AG04450 (cell line): Measurements from ENCODE around the gene ADAM15. TPM values are rescaled to one million over a fixed set of nuclear protein-coding genes. Genes with fewer than 3 reads are reported as not detected.

Experiments used
- CTCF ChIA-PET: fragments of 300-600, 350-600 bp; formaldehyde crosslinking; extraction: SDS; loops from one replicate; lab custom pipeline; 2022; ENCODE audit warnings: antibody characterized with exemption, inconsistent platforms; lab: Charles Lee
- POLR2A ChIA-PET: fragments of 350-600 bp; formaldehyde crosslinking; extraction: SDS; loops from one replicate; lab custom pipeline; 2021; ENCODE audit warnings: antibody characterized with exemption, inconsistent platforms; lab: Yijun Ruan, JAX
- DNase-seq: peaks from one replicate; pipeline ENCODE4 v3.0.0-alpha.2; 2011; ENCODE audit warnings: low read depth, low spot score
- H3K27ac ChIP-seq: one replicate; pipeline ENCODE4 v1.5.1; 2012; ENCODE audit warnings: low read depth, low read length, control low read depth
- H3K27me3 ChIP-seq: one replicate; pipeline ENCODE4 v1.6.0; 2012; ENCODE audit warnings: low read length; ENCODE audit not compliant: control insufficient read depth, insufficient read depth
- H3K4me3 ChIP-seq: 2 replicates; pipeline ENCODE4 v1.5.1; 2011; ENCODE audit warnings: mild to moderate bottlenecking, low read depth, low read length, control low read depth
- H3K9me3 ChIP-seq: 2 replicates; pipeline ENCODE4 v1.5.1; 2012; ENCODE audit warnings: low read length; ENCODE audit not compliant: control insufficient read depth, insufficient read depth
- polyA plus RNA-seq: library from polyadenylated mRNA; depleted of rRNA; stranded (reverse); fragments of >200 nt; gene quantifications from 2 replicates; pipeline ENCODE4 v1.2.3, GENCODE V29; 2011
- TF ChIP-seq, protein P1 (sequence below): IDR thresholded peaks from 2 replicates; pipeline ENCODE4 v1.5.1; 2011; ENCODE audit warnings: low read depth, low read length, control low read depth, inconsistent platforms

The ADAM15 gene
- polyA plus RNA-seq, 1 experiment = 25.9 TPM

DNA sequence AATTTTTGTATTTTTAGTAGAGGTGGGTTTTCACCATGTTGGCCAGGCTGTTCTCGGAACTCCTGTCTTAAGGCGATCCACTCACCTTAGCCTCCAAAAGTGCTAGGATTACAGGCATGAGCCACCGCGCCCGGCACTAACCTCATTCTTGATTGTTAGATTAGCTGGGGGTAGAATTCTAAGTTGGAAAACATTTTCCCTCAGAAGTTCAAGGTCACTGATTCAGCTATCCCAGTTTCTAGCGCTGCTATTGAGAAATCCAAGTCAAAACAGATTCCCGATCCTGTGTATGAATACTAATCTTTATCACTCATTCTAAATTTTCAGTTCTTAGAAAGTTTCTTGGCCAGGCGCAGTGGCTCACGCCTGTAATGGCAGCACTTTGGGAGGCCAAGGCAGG is 52.2 kb downstream of the ADAM15 start:
- Histone ChIP-seq H3K4me3 (no peak overlapping the region), H3K27ac (no peak overlapping the region), H3K27me3 (peaks cover 18% of the 10 kb centered on the region), H3K9me3 (no peaks in the 10 kb centered on the region)
- no peak for DNase-seq
- POLR2A ChIA-PET = no interaction called here
- CTCF ChIA-PET = interaction anchor here (1.6 to 2.3 kb wide), 2 partner anchors 12 to 70 kb away, joined by 4 to 8 read pairs; partner anchors contain the start of gene KRTCAP2
- TF ChIP-seq, protein P1, sequence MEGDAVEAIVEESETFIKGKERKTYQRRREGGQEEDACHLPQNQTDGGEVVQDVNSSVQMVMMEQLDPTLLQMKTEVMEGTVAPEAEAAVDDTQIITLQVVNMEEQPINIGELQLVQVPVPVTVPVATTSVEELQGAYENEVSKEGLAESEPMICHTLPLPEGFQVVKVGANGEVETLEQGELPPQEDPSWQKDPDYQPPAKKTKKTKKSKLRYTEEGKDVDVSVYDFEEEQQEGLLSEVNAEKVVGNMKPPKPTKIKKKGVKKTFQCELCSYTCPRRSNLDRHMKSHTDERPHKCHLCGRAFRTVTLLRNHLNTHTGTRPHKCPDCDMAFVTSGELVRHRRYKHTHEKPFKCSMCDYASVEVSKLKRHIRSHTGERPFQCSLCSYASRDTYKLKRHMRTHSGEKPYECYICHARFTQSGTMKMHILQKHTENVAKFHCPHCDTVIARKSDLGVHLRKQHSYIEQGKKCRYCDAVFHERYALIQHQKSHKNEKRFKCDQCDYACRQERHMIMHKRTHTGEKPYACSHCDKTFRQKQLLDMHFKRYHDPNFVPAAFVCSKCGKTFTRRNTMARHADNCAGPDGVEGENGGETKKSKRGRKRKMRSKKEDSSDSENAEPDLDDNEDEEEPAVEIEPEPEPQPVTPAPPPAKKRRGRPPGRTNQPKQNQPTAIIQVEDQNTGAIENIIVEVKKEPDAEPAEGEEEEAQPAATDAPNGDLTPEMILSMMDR = no peak

DNA sequence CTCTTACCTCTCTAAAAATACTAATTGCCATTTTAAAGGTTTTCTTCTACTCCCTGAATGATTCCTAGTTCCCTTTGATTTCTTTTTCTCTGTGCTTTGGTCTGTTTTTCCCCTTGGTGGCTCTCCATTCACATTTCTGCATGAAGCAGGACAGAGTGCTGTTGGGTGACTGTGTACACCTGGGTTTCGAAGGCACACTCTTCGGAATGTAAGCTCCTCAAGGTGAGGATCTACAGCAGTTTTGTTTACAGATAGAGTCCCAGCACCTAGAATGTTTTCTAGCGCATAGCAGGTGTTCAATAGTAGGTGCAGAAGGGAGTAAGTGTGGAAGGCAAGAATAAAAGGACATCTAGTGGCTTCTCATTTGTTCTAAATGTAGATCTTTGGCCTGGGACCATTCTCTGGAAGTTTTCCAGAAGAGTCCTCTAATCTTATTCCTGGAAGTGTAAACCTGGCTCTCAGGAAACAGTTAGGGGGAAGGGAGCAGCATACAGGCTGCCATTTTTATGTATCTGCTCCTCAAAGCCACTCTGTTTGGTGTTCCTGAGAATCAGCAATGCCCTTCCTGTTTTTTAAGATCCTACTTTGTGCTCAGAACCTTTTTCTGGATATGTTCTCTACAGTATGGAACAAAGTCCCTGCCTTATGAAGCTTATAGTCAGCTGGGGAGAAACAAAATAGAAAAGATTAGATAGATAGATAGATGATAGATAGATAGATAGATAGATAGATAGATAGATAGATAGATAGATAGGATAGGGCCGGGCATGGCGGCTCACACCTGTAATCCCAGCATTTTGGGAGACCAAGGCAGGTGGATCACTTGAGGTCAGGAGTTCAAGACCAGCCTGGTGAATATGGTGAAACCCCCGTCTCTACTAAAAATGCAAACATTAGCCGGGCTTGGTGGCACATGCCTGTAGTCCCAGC is 53.8 kb downstream of the ADAM15 start:
- CTCF ChIA-PET = interaction anchor here (1.2 to 3.4 kb wide), 3 partner anchors 13 to 68 kb away, joined by 4 to 7 read pairs (median 5); partner anchors contain the start of gene KRTCAP2
- no peak overlapping the region for H3K27ac ChIP-seq
- H3K4me3 ChIP-seq = no peak overlapping the region
- POLR2A ChIA-PET = no interaction called here
- DNase-seq = no peak
- TF ChIP-seq, protein P1 = no peak
- H3K9me3 ChIP-seq = no peaks in the 10 kb centered on the region
- H3K27me3 ChIP-seq = peaks cover 24% of the 10 kb centered on the region

DNA sequence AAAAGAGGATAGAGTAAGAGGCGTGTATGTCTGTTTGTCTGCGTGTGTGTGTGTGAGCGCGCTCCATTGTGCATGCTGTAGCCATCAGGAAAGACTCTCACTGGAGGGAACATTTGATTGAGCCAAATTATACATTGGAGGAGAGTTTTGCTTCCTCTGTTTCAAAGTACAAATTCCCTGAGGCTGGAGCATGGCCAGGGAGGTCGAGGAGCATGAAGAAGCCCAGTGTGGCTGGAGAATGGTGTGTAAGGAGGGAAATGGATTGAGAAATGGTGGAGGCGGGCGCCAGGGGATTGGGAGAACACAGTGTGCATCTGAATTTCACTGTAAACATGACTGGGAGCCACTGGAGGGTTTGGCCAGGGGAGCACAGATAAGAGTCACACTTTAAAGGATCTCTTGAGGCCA is 54.5 kb downstream of the ADAM15 start:
- POLR2A ChIA-PET = no interaction called here
- peaks cover 28% of the 10 kb centered on the region for H3K27me3 ChIP-seq
- no peaks in the 10 kb centered on the region for H3K9me3 ChIP-seq
- TF ChIP-seq, protein P1 = no peak
- H3K27ac ChIP-seq = no peak overlapping the region
- CTCF ChIA-PET = interaction anchor here (1.2 to 3.4 kb wide), 3 partner anchors 14 to 62 kb away, joined by 5 to 8 read pairs (median 7); no protein-coding TSS in a partner anchor
- no peak for DNase-seq
- no peak overlapping the region for H3K4me3 ChIP-seq

DNA sequence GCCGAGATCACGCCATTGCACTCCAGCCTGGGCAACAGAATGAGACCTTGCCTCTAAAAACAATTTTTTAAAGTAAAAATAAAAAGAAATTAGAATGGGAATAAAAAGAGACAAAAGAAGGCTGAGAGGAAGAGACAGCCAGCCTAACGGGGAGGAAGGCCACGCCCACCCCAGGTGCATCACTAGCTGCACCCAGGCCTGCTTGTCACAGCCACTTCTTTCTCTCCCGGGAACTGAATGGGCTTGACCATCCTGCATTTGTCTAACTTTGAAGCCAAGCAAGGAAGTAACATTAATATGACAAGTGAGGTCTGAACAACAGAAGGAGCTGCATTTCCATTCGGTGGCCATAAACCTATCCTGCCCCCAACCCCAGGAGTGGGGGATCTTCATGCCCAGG is 55.7 kb downstream of the ADAM15 start:
- ChIA-PET CTCF (interaction anchor here (0.5 to 3.4 kb wide), 5 partner anchors 15 to 66 kb away, joined by 3 to 8 read pairs (median 7); partner anchors contain the start of gene KRTCAP2), POLR2A (interaction anchor here (0.5 kb wide), 1 partner anchor 9 kb away, joined by 12 read pairs; no protein-coding TSS in a partner anchor)
- TF ChIP-seq, protein P1 = no peak
- no peak for DNase-seq
- H3K27me3 ChIP-seq = peaks cover 33% of the 10 kb centered on the region
- H3K9me3 ChIP-seq = no peaks in the 10 kb centered on the region
- no peak overlapping the region for H3K4me3 ChIP-seq
- no peak overlapping the region for H3K27ac ChIP-seq
